ENCODE data around the gene CYP19A1.

DNA sequence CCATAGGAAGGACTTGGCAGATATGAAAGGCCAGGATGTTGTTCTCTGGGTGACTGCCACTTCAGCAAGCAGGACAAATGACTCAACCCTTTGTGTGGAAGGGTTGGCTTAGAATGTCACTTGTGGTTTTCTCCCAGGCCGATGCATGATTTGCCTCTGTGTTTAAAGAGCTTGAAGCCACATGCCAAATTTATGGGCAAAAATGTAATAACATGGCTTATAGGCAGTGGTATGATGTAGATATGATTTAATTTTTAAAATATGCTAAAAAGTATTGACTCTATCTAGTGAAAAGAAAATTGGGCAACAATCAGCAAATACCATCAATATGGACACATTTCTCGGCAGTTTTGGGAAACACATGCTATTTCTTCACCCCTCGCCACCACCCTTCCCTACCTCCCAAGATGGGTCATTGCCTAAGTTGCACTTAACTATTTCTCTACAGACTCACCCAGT, 114.6 kb downstream of the CYP19A1 start:
- no peak for TF ChIP-seq CTCF (conservative IDR thresholded peaks at IDR 0.05)
- no peak for TF ChIP-seq EZH2 (IDR thresholded peaks at IDR 0.05; ENCODE audit: low read depth)

All from PC-9 (cell line).